Stimulated activated CD4-positive, alpha-beta T cell treated with anti-CD3 and anti-CD28 coated beads, TNF-alpha, amount 100 ng/mL, for 24 hours (primary cell): ENCODE measurements around the gene KIAA1328.

ENCODE experiments used
- DNase-seq, 3 experiments: peaks; one replicate each; pipeline ENCODE4 v3.0.0-alpha.2; 2020; ENCODE audit warnings: low read depth in 3 of 3

Gene KIAA1328

DNA sequence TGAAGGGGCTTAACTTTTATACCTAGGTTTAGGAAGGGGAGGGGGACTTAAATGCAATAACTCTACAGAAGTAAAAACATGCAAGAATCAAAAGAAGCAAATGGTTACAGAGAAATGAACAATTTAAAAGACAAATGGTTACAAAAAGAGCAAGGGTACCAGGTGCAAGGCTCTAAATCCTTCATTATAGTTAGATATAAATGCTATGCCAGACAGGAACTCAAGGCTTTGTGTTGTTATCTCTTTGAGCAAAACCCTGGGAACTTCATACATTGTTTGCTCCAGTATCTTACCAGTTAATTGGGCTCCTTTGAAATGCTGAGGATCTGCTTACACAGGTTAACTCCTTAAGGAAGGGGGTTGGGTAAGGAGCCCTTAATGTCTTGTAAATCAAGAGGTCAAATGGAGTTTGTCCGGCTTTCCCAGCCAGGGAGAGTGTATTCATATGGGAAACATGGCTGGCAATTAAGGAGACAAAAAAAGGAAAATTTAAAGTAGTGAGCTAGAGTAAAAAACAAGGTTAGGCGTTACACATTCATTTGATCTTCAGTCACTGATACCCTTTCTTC lies 389.2 kb downstream of the KIAA1328 start:
- DNase-seq: no peak

DNA sequence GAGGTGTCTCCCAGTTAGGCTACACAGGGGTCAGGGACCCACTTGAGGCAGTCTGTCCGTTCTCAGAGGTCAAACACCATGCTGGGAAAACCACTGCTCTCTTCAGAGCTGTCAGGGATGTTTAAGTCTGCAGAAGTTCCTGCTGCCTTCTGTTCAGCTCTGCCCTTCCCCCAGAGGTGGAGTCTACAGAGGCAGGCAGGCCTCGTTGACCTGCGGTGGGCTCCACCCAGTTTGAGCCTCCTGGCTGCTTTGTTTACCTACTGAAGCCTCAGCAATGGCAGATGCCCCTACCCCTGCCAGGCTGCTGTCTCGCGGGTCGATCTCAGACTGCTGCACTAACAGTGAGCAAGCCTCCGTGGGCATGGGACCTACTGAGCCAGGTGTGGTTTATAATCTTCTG lies 390.3 kb downstream of the KIAA1328 start:
- no peak for DNase-seq

DNA sequence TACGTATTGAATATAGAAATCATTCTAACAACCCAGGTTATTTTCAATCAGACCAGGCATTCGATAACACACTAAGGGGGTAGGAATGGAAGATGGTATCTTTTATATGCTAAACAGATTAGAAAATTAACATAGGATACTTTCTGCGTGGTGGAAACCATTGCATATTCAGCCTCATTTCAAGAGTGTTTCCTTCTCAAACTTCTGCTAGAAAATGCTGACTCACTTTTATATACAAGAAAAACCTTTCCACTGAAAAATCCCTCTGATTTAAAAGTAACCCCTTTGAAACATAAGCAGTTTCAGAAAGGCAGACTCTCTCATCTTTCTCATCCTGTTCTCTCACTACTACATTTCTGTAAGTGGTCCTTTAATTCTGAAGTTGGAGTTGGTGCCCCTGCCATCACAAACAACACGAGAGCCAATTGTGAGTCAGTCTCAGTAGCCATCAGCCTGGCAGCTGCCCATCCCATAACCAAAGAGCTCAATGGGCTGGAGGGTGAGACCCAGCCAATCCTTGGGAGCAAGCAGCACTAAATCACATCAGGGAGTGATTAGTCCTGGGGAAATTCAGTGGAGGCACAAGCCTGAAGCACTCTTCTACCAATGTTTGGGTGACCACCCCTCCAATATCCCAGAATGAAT lies 393.5 kb downstream of the KIAA1328 start:
- DNase-seq: no peak

DNA sequence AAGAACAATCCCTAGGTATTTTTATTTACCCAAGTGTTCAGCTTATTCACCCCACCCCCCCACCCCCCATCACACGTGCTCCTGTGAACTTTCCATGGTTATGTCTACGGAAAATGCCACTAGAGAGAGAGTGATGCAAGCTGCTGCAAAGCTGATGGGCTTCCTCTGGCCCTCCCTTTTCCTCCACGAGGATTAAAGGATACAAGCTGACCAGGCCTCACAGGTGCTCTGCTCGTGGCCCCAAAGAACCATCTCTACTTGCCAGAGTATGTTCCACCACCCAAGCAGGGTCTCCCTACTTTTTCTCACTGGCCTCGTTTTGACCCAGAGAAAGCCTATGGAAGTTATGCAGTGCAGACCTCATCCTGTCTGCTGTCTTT lies 394.1 kb downstream of the KIAA1328 start:
- no peak for DNase-seq

DNA sequence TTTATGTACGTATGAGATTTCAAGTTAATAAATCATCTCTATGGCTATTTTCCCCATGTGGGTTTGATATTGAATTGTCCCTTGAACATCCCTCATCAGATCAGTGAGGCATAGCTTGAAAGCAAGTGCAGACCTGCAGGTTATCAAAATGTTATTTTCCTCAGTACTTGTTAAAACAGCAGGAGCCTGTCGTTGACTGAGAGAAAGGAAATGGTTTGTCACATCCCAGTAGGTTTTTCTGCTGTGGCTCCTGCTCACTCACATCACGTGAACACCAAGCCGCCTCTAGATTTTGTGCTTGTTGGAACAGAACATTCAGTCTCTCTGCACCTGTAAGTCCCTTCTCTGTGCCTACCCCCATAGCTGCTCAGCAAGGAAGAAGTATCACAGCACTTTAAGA lies 396.4 kb downstream of the KIAA1328 start:
- DNase-seq: no peak

DNA sequence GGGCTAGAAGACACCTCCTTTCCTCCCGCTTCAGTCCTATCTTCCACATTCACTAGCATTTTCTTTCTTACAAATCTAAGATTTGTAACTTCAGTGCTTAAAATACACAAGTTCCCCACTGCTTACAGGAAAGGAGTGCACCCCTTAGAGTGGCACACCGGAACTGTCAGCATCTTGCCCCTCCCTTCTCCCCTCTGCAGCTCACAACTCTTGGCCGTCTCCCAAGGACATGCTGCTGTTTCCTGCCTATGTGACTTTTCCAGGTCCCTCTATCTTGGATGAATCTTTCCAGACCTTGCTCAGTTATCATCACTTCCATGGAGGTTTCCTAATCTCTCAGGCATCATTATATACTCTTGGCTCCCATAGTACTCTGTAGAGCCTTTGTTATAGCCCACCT lies 401.8 kb downstream of the KIAA1328 start:
- no peak for DNase-seq

DNA sequence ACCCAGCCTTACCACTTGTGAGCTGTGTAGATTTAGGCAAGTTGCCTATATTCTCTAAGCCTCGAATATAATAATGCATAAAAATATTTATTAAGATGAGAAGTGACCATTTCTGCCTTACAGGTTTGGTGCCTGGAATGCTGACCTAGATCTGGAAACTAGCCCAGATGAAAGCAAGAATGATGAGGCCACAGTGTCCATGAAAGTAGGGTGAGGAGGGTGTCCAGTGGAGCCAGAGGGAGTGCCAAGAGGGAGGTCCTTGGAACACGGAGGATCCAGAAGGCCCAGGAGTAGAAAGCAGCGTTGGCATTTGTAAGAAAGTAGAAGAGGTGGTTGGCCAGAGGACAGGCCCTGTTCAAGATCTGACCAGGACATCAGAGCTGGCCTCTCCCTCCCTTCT lies 402.3 kb downstream of the KIAA1328 start:
- DNase-seq: no peak

DNA sequence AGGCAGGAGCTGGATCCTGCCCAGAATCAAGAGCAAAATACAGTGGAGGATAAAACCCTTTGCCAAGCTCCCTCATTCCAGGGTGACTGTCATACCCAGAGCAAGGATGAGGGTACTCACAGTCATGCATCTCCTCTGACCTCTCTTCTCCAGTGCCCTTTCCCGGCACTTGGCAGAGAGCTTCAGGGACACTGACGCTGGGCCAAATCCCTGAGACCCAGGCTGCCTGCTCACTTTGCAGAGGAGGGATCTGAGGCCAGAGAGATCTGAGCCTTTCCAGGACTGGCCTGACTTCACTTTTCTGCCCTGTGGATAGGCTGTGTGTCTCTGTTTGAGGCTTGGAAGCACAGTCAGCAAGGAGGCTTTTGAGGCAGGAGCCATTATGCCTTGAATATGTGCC lies 406.7 kb downstream of the KIAA1328 start:
- no peak for DNase-seq

DNA sequence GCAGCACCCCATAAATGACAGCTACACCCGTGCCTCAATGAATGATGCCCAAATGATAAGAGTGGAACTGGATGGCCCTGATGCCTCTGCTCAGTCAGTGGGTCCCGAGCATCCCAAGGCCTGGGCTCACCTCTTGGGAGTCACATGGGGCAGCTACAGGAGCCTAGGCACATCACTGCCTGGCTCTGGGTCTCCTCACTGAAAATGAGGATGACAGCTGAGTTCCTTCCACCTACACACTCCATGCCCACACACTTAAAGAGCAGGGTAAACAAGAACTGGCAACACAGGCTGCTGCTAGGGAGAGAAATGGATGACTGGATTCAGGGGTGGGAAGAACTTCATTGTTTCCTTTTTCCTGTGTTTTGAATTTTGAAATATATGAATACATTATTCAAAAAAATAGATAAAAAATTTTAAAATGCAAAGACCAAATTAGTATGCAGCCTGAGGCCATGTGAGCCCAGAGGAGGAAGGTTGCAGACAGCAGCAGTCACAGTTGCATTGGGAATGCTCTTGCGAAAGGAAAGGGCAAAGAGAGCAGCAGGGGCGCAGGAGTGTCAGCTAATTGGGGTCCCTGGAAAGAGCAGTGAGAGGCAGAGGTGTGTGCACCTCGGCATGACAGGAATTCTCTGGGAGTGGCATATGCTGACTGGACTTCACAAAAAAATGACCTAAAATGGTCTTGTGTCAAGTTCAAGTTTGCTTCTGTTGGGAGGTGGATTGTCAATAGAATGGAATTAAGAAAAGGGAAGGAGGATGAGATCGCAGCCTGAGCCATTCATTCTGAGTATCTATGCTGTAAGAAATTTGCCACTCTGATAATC lies 409.6 kb downstream of the KIAA1328 start:
- no peak for DNase-seq

DNA sequence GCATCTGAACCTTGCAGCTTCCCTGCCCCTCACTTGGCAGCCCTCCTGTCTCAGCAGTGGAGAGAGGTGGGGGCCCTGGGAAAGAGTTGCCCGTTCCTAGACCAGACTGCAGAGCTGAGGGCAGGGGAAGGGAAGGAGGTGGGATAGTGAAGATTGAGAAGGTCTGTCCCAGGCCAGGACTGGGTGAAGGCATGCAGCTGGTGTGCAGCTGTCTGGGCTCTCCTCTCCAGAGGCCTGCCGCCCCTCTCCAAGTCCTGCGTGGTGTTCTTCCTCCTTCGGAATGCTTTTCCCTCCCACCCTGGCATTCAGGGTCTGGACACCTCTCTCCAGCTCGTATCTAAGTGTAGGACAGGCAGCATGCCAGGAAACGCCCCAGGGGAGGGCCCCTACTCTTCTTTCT lies 413.2 kb downstream of the KIAA1328 start:
- no peak for DNase-seq

DNA sequence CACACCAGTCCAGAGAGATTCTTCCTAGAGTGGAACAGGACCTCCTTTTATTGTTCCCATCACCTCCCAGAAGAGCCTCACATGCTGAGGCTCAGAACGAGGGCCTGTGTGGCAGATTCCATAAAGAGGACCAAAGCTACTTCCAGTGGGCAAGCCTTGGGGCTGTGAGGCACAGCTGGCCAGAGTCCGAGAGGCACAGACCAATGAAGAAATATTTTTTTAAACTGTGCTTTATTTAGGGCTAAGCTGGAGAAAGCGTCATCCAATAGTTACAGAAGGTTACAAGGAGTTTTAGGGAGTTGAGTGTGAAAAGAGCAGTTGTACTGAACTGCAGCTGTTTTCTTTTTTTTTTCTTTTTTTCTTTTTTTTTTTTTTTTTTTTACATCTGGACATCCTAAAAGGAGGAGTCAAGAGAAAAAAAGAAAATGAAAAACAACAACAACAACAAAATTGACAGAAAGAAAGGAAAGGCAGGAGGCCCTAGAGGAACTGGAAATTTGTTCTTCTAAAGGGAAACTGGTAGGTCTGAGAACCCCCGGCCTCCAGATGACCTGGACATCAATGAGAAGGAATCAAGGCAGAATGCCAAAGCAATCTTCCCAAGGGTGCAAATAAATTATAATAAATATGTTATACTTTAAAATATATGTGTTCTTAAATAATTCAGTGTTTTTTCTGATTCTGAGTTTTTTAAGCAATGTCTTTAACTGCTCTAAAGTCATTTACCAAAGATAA lies 414.1 kb downstream of the KIAA1328 start:
- DNase-seq: no peak

DNA sequence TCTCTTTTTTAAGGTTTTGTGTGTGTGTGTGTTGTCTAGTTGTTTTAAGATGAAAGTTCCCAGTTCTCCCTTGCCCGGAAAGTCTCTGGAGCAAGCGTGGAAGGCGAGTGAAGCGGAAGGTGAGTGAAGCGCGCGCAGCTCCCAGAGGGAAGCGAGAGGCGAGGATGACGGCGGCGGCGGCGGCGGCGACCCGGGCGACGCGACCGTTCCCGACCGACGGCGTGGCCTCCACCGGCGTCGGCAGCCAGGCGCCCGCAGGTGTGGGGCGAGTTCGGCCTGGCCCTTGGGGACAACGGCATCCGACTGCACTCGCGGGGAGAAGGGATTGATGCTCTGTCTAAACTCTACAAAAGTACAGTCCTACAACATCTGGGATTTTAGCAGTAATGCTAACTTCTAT lies 414.8 kb downstream of the KIAA1328 start:
- no peak for DNase-seq

DNA sequence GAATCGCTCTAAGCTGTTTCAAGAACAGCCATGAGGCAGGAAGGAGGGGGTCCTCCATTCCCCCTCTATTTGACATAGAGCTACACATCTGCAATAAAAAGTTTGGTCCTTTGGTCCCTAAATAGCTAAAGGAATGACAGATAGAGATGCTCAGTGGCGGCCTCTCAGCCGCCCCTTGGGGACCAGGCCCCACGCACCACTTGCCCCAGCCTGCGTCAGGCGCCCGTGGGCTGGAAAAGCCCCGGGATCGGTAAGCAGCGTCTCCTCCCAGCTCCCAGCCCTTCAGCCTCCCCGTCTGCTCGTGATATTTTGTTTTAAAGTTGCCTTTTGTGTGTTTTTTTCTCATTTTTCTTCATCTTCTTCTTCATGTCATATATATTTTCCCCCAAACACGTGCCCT lies 415.7 kb downstream of the KIAA1328 start:
- no peak for DNase-seq

DNA sequence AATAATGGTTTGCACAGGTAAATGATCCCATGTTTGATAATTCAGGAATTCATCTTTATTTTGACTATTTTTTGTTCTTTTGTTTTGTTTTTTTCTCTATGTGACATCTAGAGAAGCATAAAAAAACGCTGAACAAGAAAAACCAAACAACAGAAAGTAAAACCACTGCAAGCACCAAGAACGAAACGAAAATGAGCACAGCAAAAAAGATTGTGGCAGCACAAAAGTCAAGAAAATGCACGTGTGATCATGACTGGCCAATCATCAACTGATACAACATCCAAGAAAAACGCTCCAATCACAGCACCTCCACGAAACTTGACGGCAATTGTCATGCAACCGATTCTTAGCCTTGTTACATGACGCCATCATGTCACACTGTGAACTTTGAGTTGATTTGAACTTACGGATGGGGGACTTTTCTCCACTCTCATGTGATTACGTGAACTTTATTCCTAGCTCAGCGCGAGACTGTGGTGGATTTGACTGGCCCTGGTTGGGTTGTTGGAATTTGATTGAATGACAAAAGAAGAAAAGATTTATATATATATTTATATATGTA lies 417.9 kb downstream of the KIAA1328 start:
- no peak for DNase-seq

DNA sequence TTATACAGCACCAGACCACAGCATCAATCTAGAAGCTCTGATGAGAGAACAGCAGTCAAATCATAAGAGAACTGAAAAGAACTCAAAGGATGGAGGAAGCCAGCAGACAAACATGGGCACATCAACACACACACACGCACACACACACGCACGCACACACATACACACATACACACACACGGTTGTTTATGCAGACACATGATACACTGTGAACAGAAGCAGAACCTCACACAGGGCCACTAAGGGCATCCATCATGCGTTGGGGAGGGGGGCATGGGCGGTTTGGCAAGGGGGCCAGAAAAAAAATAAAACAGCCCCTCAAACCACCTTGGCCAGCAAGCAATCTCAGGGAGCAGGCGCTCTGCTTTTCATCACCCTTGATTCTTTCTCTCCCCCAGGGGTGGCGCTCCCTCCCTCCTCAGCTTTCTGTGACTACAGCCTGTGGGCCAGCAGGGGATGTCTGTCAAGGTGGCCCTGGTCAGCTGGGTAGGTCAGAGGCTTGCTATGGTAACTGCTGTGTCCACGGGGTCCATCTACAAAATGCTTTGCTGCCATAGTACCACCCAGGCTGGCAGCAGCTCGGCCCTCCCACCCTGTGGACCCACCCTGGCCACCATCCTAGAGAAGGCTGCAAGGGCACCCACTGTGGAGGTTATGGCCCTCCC lies 418.7 kb downstream of the KIAA1328 start:
- DNase-seq: no peak

DNA sequence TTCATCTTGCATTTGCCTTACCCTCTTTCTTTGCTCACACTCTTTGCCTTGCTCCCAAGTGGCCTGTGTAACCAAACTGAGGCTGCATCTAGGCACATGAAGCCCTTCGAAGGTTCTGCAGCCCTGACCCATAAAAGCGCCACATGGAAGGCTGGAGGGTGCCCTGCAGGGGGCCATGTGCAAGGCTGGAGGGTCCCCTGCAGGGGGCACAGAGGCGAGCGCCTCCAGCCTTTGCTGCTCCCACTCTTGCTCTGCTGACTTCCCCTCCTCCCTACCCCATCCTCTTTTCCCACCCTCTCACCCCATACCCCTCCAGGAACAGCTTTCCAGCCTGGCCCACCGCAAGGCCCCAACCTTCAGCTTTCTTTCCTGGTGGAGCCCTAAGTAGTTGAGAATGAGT lies 419.4 kb downstream of the KIAA1328 start:
- DNase-seq: no peak

DNA sequence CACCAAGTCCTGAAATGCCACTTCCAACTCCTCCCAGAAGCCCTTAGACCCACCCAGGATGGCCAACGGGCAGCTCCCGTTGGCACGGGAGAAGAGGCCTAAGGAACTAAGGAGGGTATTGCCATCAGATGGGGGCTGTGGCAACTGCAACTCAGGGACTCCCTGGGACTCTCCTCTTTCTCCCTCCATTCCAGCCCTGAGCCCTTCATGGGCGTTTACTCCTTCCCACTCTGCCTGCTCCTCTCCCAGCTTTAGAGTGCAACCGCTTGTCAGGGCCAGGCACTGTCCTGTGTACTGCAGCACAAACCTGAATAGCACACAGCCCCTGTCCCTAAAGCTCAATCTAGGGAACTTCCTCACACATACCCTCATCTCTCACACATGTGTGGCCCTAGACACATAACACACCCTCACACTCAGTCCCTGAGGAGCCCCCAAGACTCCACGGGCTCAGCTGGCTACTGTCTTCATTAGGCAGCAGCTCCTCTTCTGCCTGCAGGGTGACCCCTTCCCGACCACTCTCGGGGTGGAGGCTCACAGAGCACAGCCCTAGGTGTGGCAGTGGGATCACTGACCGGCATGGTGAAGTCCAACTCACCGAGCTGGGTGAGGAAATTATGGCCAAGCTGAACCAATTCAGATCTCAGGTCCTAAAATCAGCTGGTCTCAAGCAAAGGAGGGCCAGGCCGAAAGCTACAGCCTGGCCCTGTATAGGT lies 420.4 kb downstream of the KIAA1328 start:
- DNase-seq: no peak

DNA sequence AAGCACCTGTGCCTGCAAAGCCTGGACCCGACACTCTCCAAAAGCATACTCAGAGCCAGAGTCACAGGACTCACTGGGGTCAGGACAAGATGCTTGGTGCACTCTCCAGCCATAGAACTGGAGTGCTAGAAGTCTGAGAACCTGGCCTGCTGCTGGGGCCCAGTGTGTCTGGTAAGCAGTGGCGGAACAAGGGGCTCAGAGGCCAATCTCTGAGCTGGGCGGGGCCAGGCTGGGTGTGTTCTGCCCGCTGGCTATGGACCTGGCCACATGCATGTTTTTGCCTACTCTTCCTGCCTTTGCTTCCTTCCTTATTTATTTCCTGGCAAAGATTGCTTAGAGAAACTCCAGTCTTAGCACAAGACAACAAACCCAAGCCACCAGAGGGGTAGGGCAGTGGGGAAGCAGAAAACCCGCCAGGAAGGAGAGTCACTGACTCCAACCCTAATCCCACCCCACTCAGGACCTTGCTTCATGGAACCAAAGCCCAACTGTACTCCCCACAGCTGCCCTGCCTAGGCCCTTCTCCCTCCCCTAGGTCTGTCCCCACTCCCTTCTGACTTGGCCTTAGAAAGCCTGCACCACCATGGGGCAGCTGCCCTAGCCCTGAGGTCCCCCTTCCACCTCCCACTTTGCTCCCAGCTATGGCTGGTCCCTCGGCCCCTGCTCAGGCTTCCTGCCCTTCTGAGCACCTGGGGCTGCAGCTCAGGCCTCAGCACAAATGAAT lies 421.1 kb downstream of the KIAA1328 start:
- no peak for DNase-seq

DNA sequence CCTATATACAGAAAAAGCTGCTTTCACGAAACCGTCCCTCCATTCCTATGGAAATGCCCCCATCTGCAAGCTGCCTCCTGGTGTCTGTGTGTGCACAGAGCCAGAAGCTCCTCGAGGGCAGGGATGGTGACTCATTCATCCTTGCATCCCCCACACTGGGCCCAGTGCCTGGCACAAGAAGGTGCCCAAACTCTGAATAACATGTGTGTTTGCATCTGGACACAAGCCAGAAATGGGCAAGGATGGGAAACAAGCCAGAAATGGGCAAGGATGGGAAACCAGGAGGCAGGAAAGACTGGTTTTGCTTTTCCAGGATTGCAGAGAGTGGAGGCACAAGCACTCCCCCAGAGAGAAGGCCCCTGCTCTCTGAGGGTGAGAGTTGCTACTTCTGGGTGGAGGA lies 422.8 kb downstream of the KIAA1328 start:
- no peak for DNase-seq

DNA sequence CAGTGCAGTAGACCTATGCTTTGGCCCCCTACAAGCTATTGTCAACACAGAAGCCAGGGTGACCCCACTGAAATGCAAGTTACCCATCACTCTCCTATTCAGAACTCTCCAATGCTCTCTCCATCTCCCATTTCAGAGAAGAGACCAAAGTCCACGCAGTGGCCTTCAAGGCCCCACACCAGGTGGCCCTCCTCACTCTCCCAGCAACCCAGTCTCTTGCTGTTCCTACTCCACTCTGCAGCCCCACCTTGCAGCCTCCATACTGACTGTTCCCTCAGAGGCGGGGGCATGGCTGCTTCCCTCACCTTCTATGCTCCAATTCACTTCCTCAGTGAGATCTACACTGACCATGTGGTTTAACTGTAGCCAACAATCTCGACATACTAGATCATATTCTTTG lies 423.4 kb downstream of the KIAA1328 start:
- DNase-seq: no peak
